Lower leg skin (tissue), 3 donors: ENCODE results near the gene TPO.

Experiments used
- CTCF ChIP-seq, 3 donors: fragments of 450-650 bp; IDR thresholded peaks; one replicate each; pipeline ENCODE4 v1.5.1; 2016; ENCODE audit warnings: antibody characterized with exemption in 3 of 3, mild to moderate bottlenecking in 3 of 3, moderate library complexity in 2 of 3
- POLR2A ChIP-seq, 2 donors: fragments of 450-650 bp; IDR thresholded peaks; one replicate each; pipeline ENCODE4 v1.6.1; 2016 to 2017; ENCODE audit warnings: antibody characterized with exemption in 2 of 2, mild to moderate bottlenecking in 1 of 2, moderate library complexity in 1 of 2

GRCh38 chr2:1581965-1582625, 168.8 kb downstream of the TPO start:
- no peak for TF ChIP-seq CTCF (IDR thresholded peaks at IDR 0.05)
- no peak for TF ChIP-seq POLR2A (IDR thresholded peaks at IDR 0.05)
